Breast epithelium (tissue), 3 donors: ENCODE results near the gene PPP1R15B. TPM values are rescaled to one million over a fixed set of nuclear protein-coding genes. Genes with fewer than 3 reads are reported as not detected.

Source experiments
- total RNA-seq, 3 donors: library from RNA; depleted of rRNA; stranded (reverse); fragments of >200 nt; gene quantifications; one replicate each; pipeline ENCODE4 v1.1.0, GENCODE V29; 2016

PPP1R15B gene
- total RNA-seq, 3 donors from 2014 or later = 47.5 to 91.6 (median 53.3) TPM

Other genes with a start within 250 kb of the PPP1R15B start
- gene REN, start 245.5 kb downstream of the PPP1R15B start, total RNA-seq = not detected
- gene KISS1, start 215.3 kb downstream of the PPP1R15B start, total RNA-seq = not detected
- gene GOLT1A, start 197.8 kb downstream of the PPP1R15B start, total RNA-seq = 1 to 10 TPM in 2 of 3 donors, not detected in 1; 3.4 to 4.6 TPM
- 10 to 100 TPM in 2 of 3 donors, 1 to 10 TPM in 1; 1.4 to 34.0 (median 17.7) TPM for gene PLEKHA6, start 51.9 kb downstream of the PPP1R15B start, total RNA-seq
- gene PIK3C2B, start 83.0 kb upstream of the PPP1R15B start, total RNA-seq = 10 to 100 TPM; 17.6 to 31.5 (median 24.9) TPM
- 100 to 1,000 TPM in 2 of 3 donors, 10 to 100 TPM in 1; 63.5 to 128 (median 103) TPM for gene MDM4, start 104.6 kb upstream of the PPP1R15B start, total RNA-seq